Parietal lobe (tissue), 1 donor: ENCODE data around the gene SYPL1. TPM values are rescaled to one million over a fixed set of nuclear protein-coding genes. Genes with fewer than 3 reads are reported as not detected.

Source experiments
- total RNA-seq: library from RNA; depleted of rRNA; stranded (reverse); fragments of >200 nt; gene quantifications from one replicate; pipeline ENCODE4 v1.2.3, GENCODE V29; 2014

Gene SYPL1
- total RNA-seq: 44.4 TPM

DNA sequence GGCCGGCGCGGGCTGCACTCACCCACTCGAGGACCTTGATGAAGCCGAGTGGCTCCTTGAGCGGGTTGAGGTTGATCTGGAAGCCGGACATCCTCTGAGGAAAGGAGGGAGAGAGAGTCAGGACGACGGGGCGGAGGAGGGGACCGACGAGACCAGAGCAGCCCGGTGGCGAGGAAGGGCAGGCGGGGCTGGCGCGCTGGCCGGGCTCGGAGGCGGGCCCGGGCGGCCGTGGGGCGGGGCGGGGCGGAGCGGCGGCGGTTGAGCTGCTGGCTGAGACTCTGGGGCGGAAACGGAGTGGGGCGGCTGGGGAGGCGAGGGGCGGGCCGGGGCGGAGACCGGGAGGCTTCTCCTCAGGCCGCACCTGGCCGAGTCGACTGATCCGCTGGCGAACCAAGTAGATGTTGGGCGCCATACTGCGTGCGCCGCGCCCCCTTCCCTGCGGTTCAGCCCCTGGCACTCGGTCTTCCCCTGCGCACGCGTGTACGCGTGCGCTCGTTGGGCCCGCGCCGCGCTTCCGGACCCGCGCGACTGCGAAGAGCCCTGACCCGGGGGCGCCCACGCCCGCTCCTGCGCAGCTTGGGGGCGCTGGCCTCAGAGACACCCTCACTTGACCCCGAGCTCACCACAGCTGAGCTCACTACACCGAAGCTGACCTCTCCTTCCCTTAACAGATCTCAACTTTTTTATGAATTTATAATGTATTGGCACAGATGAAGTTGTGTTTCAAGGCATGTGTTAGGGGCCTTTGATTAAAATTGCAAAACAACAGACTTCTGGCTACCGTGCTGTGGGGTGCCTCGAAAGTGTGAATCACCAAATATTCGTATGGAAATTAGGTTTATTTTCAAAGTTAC, at the start of gene SYPL1:
Gene SYPL1 (minus strand): TSS at position 195 of the 854 bp plus-strand sequence. CDS start 104 bp downstream, at position 91.

Other genes starting within 250 kb of the SYPL1 start
- gene ATXN7L1, start 235.7 kb downstream of the SYPL1 start, total RNA-seq: 42.3 TPM
- gene CDHR3, start 149.0 kb downstream of the SYPL1 start, total RNA-seq: 28.8 TPM
- 76.4 TPM for gene NAMPT, start 172.7 kb upstream of the SYPL1 start, total RNA-seq